T-helper 9 cell (primary cell): ENCODE results near the gene HMCN2.

ENCODE experiments used
- DNase-seq: peaks from one replicate; pipeline ENCODE4 v3.0.0-alpha.2; 2020

Gene HMCN2

GRCh38 chr9:130442746-130443455, 177.3 kb downstream of the HMCN2 start:
- DNase-seq, result no peak

GRCh38 chr9:130443456-130443801, 177.9 kb downstream of the HMCN2 start:
- no peak for DNase-seq

GRCh38 chr9:130443840-130444492, 178.4 kb downstream of the HMCN2 start:
- no peak for DNase-seq

GRCh38 chr9:130444565-130445221, 179.1 kb downstream of the HMCN2 start, which contains the start of gene ASS1:
TSS of gene ASS1 (plus strand) at chr9:130444961. CDS start at chr9:130452229, 7,268 bp downstream.
- no peak for DNase-seq

GRCh38 chr9:130445268-130445983, 179.9 kb downstream of the HMCN2 start:
- no peak for DNase-seq

GRCh38 chr9:130446101-130446861, 180.7 kb downstream of the HMCN2 start:
- no peak for DNase-seq

GRCh38 chr9:130447193-130447816, 181.7 kb downstream of the HMCN2 start:
- DNase-seq, result no peak

GRCh38 chr9:130448035-130448624, 182.6 kb downstream of the HMCN2 start:
- DNase-seq, result no peak

GRCh38 chr9:130448771-130449603, 183.4 kb downstream of the HMCN2 start:
- DNase-seq, result no peak

GRCh38 chr9:130450344-130451003, 184.9 kb downstream of the HMCN2 start:
- no peak for DNase-seq

GRCh38 chr9:130451004-130451390, 185.4 kb downstream of the HMCN2 start:
- DNase-seq, result no peak

- DNase-seq, result no peak
Observed at GRCh38 chr9:130451509-130452388, 186.2 kb downstream of the HMCN2 start.

GRCh38 chr9:130452835-130453234, 187.3 kb downstream of the HMCN2 start:
- no peak for DNase-seq

GRCh38 chr9:130453487-130453886, 187.9 kb downstream of the HMCN2 start:
- DNase-seq, result no peak

GRCh38 chr9:130454096-130454811, 188.7 kb downstream of the HMCN2 start:
- no peak for DNase-seq

GRCh38 chr9:130454812-130455325, 189.3 kb downstream of the HMCN2 start:
- DNase-seq, result no peak

- DNase-seq, result no peak
Observed at GRCh38 chr9:130458027-130458803, 192.7 kb downstream of the HMCN2 start.

GRCh38 chr9:130458804-130459067, 193.2 kb downstream of the HMCN2 start:
- DNase-seq, result no peak
